ENCODE measurements around the gene H3-3A.
A peak's percentile ranks its signal among the peaks of the same experiment; 100 is the strongest.

H3-3A gene

DNA sequence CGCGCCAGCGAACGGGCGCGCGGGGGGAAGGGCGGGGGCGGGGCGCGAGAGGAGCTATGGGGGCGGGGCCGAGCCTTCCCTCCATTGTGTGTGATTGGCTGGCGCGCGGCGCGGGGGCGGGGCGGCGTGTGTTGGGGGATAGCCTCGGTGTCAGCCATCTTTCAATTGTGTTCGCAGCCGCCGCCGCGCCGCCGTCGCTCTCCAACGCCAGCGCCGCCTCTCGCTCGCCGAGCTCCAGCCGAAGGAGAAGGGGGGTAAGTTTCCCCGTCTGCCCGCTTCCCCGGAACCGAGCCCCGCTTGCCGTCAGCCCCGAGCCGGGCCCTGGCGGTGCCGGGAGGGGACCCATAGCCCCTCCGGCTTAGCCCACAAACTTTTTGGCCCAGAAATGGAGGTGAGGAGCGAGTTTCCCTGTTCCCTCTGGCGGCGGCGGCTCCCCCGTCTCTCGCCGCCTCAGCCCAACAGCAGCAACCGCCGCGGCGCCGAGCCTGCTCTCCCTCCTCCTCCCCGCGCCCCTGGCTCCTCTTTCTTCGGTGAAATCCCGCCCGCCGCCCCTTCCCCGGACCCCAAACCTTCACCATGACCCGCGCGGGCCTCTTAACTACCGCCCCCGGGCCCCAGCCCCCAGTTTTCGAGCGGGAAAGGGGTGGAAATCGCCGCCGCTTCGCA, at the start of gene H3-3A:
TSS of gene H3-3A (plus strand) at position 159 of the 666 bp plus-strand sequence. CDS start 1,636 bp downstream, outside the sequence.
- DNase-seq = peak; percentile 97

DNA sequence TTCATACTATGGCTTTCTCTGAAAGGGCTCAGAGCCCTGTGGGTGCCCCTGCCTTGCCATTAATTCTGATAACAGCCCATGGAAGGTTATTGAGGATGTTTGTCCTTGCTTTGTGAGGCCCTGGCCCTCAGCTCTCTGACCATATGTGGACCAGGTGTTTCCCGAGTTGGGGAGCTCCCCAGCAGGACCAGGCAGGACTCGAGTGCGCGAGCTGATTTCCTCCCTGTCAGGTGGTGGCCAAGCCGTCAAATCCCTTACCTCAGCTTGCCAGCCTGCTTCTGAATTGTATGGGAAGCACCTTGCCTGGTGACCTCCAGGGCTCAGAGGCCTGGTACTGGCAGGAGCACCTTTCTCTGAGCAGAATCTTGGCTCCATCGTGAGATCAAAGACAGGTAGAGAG, 45.4 kb upstream of the H3-3A start:
- no peak for DNase-seq

DNA sequence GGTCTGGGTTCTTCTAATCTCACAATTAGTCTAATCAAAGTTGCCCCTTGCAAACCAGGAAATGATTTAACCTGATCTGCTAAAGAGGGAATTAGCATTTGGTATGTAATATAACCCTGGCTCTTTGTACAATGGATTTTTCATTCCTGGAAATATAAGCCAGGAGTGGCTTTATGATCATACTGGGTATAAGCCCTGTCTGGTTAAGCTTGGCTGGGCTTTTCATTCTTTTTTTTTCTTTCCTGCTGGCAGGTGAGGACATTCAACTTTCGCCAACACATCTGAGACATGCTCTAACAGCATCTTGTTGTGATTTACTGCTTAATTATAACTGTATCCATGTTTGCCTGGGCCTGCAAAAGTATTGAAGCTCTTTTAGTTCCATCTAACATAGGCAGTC, 42.9 kb upstream of the H3-3A start:
- no peak for DNase-seq

DNA sequence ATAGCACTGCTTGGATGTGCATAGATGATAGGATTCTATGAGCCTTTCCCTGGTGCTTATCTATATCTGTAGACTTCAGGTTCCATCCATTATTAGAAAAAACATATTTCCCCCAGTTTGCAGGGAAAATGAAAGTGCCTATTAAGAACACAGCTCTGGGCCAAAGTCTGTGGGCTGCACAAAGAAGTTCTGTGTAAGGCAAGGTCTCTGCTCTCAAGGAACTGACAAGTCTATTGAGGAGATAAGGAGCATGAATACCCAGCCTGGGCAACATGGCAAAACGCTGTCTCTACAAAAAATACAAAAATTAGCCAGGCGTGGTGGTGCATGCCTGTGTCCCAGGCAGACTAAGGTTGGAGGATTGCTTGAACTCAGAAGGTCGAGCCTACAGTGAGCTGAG, 41.1 kb upstream of the H3-3A start:
- DNase-seq = no peak

DNA sequence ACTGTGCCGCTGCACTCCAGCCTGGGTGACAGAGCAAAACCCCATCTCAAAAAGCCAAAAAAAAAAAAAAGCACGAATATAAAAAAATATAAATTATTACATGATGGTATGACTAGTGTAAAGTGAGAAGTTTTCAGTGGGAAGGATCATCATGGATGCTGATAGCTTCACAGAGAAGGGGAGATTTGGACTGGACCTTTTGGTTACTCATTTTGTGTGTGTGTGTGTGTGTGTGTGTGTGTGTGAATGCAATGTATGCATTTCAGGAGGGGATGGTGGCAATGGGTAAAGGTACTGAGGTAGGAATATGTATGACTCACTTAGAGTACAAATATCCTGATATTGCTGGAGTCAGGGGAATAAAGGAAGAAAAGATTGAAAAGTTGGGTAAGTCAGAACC, 40.7 kb upstream of the H3-3A start:
- DNase-seq = no peak

DNA sequence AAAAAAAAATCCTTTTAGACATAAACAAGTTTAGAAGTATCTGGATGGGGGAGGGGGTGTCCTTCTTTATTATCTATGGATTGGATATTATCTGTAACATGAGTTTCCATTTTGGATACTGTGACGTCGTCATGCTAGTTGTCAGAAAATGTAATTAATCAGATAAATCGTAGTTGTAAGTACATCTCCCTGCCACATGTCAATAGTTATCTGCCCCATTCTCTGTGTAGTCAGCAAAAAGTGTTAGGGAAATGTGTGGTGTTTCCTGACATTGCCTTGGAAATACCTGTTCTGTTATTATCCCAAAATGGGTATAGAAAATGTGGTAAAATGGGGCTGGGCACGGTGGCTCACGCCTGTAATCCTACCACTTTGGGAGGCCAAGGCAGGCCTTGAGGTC, 38.8 kb upstream of the H3-3A start:
- no peak for DNase-seq

DNA sequence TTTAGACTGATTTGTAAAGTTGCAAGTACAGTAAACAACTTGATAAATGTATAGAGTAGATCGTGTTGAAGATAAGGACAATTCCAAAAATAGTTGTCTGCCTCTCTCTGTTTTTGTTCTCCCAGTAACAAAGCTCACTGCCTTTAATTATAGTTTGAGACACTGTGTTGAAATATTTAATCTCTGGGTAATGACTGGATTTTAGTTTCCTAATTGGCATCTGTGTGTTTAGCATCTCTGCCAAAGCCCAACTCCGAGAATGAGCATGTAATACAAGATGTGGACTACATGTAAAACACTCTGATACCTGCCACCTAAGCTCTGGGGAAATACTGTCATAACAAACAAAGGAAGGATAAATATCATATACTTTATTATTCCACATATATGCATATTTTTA, 35.7 kb upstream of the H3-3A start:
- no peak for DNase-seq

DNA sequence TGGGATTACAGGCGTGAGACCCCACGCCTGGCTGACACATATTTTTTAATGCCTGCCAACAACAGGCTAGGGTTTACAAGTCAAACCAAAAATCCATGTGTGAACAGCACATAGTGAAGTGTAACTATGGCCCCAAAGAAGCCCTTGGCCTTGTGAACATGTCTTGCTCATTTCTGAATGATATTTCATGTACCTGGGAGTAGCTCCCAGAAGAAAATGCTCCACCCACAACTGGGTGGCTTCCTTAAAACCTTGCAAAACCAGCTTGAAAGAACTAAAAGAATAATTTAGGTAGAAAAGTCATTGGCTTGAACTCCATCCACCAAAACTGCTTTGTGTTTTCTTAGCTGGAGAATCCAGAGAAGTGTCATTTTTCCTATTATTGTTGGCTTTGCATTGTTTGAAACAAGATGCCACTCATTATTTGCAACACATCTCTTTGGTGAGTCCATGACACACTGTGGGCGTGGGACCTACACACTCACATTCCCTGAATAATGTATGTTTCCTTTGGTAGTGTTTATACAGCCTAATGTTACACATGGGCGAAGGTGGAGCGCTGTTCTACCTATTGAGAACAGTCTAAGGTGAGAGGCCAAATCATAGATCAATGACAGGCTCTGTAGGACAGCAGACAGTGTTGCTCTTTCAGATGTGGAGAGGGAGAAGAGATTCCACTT, 34.8 kb upstream of the H3-3A start:
- no peak for DNase-seq

DNA sequence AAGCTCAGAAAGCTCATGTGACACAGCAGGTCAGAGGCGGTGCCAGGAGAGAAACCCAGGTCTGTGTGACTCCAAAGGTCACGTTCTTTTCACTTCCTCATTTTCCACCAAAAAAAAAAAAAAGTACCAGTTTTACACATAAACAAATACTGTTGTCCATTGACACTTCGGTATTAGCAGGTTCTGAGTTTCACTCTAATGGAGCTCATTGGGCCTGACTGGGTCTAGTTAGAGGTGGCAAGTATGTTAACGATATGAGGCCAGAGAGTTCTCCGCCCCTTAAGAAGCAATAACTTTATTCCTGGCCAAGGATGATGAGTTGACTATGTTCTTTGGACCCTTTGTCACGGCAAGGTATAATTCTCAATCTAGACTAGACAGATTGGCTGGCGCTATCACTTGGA, 33.4 kb upstream of the H3-3A start:
- DNase-seq = peak; percentile 89

DNA sequence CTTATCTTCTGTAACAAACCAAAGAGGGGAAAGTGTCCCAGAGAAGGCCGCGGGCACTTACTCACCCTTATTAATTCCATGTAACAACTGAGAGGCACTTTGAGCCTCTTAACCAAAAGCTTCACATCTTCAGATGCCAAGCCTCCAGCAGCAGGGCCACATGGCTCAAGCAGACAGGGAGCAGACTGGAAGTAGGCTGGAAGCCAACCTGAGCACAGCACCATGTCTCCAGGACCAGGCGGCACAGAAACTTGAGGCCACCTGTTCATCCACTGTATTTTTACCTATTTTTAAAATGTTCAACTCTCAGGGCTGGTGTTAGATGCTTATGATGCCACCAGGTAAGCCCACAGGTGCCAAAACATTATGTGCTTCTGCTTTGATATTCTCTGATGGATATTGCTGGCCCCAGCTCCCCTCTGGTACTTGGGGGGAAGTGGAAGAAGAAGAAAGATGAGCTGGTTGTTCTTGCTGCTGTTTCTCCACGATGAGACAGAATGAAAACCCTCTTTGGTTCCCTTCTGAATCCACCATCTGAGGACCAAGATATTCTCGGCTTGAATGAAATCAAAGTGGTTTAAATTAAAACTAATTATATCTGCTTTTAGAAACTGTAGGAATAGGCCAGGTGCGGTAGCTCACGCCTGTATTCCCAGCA, 32.8 kb upstream of the H3-3A start:
- DNase-seq = no peak

DNA sequence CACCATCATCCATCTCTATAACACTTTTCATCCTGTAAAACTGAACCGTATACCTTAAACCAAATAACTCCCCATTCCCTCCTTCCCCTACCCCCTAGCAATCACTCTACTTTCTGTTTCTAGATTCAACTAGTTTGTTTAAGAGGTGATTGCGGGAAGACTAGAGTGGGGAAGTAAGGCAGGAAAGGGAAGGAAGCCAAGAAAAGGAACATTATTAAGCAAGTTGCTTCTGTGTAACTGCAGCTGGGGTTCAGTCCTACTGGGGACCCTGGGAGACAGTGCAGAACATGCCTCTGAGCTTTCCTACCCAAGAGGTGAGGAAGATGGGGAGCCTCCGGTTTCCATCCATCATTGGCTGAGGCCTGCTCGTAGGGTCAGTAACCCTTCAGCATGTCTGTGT, 28.9 kb upstream of the H3-3A start:
- DNase-seq = no peak

DNA sequence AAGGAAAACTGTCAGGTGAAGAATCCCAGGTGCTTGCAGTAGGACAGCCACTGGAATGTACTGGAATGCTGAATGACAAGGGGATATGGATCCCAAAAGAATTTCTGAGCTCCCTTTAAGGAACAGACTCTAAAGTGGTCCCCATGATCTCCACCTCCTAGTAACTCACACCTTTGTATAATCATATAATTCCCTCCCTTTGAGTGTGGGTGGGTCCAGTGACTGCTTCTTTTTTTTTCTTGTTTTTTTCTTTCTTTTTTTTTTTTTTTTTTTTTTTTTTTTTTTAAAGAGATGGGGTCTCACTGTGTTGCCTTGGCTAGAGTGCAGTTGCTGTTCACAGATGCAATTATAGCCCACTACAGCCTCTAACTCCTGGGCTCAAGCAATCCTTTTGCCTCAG, 28.5 kb upstream of the H3-3A start:
- no peak for DNase-seq

DNA sequence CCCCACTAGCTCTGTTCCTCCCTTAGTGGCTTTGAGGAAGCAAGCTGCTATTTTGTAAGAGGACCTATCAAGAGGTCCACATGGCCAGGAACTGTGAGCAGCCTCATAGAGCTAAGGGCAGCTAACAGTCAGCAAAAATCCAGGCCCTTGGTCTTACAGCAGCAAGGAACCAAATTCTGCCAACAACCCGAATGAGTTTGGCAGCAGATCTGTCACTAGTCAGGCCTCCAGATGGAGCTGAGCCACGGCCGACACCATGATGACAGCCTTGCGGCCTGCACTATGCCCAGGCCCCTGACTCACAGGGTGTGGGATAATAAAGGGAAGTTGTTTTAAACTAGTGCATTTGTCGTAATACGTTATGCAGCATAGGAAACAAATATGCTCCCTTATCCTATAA, 28.0 kb upstream of the H3-3A start:
- peak; percentile 85 for DNase-seq

DNA sequence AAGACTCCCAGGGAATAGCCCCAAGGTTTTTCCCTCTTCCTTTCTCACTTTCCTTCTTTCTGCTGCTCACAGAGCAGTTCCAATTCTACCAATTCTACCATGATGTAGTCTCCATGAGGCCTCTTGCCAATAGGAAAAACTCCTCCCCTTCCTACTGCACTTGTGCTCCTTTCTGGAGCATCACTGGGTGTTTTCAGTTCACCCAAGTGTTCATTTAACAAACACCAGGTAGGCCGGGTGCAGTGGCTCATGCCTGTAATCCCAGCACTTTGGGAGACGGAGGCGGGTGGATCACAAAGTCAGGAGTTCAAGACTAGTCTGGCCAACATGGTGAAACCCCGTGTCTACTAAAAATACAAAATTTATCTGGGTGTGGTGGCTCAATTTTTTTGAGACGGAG, 26.6 kb upstream of the H3-3A start:
- no peak for DNase-seq

DNA sequence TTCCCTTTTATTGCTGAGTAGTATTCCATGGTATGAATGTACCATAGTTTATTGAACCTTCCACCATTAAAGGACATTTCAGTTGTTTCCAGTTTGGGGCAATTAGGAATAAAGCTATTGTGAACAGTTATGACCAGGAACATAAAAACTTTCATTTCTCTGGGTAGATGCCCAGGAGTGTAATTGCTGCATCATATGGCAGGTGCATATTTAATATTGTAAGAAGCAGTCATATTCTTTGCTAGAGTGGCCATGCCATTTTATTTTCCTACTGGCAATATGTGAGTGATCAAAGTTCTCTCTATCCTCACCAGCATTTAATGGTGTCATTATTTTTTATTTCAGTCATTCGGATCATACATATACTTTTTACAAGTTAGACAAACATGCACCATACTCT, 23.9 kb upstream of the H3-3A start:
- DNase-seq = no peak

DNA sequence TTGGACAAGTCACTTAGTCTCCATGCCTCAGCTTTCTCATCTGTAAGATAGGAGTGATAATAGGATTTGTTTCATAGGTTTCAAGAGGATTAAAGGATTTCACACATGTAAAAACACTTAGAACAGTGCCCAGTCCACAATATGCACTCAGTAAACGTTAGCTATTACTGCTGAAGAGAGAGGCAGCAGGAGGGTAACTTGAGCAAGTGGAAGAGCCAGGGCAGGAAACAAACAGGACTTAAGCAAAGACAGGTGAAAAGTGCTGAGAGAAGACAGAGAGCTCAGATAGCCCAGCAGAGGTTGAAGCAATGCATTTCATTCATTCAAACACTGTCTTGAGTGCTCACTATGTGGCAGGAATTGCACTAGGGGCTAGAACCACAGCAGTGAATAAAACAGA, 21.1 kb upstream of the H3-3A start:
- DNase-seq = no peak

DNA sequence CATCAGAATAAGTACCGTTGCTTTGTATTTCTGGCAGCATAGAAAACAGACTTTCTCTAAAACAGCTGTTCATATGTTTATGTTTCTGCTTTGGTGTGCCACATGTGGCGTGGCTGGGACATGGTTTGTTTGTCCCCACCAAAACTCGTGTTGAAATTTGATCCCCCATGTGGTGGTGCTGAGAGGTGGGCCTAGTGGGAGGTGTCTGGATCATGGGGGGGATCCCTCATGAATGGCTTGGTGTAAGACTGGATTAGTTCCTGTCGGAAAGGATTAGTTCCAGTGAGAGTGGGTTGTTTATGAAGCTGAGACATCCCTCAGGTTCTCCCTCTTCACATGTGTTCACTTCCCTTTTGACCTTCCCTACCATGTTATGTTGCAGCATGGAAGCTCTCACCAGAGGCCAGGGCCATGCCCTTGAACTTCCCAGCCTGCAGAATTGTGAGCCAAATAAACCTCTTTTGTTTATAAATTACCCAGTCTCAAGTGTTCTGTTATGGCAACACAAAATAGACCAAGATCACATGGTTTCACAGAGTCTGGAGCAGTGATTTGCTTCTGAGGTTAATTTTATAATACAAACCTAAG, 17.9 kb upstream of the H3-3A start:
- no peak for DNase-seq

DNA sequence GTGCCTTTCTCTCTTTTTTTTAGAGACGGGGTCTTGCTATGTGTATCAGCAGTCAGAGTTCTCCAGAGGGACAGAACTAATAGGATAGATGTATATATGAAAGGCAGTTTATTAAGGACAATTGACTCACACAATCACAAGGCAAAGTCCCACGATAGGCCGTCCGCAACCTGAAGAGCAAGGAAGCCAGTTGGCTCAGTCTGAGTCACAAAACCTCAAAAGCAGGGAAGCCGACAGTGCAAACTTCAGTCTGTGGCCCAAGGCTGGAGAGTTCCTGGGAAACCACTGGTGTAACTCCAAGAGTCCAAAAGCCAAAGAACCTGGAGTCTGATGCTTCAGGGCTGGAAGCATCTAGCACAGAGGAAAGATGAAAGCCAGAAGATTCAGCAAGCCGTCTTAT, 16.3 kb upstream of the H3-3A start:
- DNase-seq = no peak

DNA sequence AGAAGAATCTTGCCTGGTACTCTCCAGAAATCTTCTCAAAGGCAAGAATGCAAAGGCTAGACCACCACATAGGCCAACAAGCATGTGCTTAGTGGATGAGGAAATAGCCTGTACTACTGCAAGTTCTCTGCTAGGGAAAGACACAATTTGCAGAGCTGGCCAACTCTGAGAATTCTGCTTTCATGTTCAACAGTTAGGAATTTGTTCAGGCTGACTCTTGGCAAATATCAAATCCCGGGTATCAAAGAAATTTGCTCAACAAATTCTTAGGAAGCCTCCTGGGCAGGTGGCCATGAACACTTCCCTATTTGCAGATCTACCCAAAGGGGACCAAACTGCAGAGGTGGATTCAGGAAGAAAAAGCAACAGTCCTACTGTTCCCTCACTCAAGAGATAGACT, 15.0 kb upstream of the H3-3A start:
- no peak for DNase-seq

DNA sequence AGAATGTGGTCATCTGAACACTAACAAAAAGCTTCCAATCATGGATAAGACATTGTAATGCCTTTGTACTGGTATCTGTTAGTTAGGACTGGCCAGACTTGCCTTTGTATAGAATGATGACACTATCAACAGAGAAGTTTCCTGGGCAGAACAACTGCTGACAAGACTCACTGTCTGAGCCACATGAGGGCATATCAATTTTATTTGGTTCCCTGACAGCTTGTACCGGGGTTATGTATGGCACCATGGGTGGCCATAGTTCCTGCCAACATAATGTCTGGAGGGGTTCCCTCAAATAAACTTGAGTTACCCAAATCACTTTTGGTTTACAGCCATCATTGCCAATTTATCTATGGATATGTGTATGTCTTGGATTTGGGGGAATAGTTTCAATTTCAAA, 13.6 kb upstream of the H3-3A start:
- DNase-seq = no peak

DNA sequence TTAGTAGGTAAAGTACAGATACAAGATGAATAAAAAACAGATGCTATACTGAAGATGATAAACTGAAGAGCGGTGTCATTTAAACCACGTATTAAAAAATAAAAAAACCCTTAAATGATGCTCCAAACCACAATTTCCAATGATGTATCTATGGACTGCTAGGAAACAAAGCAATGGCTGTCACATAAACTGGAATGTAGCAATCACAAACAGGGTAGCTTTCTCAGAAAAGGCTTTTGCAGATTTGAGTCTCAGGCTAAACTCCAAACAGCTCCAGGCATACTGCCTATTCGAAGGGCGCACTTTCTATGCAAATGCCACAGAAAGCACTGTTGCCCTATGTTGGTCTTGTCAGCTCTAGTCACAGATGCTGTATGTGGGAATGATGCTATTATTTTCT, 12.4 kb upstream of the H3-3A start:
- DNase-seq = no peak

DNA sequence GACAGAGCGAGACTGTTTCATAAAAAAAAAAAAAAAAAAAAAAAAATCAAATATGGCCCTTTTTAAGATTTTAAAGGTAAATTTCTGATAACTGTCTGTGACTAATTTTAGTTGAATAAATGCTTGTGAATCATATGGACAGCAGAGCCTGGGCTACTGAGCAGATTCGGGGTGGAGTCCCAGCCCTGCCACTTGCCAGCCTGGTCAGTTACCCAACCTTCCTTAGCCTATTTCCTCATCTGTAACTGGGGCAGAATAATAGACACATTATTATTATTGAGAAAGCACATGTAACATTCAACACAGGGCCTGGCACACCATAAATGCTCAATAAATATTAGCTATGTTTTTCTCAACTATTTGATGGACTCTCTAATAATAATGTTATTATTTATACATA, 11.2 kb upstream of the H3-3A start:
- no peak for DNase-seq

DNA sequence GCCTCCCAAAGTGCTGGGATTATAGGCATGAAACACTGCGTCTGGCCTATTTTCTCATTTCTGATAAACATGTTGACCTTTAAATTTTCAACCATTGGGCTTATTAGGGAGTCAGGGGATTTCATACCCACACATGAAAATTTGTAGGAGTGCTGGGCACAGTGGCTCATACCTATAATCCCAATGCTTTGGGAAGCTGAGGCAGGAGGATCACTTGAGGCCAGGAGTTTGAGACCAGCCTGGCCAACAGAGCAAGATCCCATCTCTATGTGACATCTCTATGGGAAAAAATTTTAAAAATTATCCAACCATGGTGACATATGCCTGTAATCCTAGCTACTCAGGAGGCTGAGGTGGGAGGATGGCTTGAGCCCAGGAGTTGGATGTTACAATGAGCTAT, 10.5 kb upstream of the H3-3A start:
- no peak for DNase-seq

All from OCI-M1 (cell line).